ENCODE data around the gene UBE4A.

Gene UBE4A

DNA sequence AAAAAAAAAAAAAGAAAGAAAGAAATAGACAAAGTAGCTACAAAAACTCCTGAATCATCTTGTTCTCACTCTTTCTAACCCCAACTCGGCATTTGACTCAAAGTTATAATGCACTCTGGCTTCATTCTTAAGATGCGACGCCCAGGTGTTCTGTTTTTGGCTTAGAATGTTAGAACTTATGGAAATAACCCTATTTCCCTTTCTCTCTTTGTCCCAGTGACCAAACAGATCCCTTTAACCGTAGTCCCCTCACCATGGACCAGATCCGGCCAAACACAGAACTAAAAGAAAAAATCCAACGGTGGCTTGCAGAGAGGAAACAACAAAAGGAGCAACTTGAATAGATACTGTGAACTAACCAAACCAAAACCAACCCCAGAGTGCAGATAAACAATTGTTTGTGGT lies 36.7 kb downstream of the UBE4A start:
- no peak overlapping the region for H3K4me2 ChIP-seq (ENCODE audit: insufficient read depth, low read length)
- H3K4me1 ChIP-seq (ENCODE audit: insufficient read depth, low read length): peaks cover 13% of the 10 kb centered on the region
- no peaks in the 10 kb centered on the region for H3K9me3 ChIP-seq (ENCODE audit: insufficient read depth, low read length, severe bottlenecking)
- no peak for DNase-seq
- TF ChIP-seq EZH2 (IDR thresholded peaks at IDR 0.05; ENCODE audit: borderline replicate concordance, low read depth, low read length, severe bottlenecking): no peak
- TF ChIP-seq, protein P1, sequence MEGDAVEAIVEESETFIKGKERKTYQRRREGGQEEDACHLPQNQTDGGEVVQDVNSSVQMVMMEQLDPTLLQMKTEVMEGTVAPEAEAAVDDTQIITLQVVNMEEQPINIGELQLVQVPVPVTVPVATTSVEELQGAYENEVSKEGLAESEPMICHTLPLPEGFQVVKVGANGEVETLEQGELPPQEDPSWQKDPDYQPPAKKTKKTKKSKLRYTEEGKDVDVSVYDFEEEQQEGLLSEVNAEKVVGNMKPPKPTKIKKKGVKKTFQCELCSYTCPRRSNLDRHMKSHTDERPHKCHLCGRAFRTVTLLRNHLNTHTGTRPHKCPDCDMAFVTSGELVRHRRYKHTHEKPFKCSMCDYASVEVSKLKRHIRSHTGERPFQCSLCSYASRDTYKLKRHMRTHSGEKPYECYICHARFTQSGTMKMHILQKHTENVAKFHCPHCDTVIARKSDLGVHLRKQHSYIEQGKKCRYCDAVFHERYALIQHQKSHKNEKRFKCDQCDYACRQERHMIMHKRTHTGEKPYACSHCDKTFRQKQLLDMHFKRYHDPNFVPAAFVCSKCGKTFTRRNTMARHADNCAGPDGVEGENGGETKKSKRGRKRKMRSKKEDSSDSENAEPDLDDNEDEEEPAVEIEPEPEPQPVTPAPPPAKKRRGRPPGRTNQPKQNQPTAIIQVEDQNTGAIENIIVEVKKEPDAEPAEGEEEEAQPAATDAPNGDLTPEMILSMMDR (IDR thresholded peaks at IDR 0.05; ENCODE audit: borderline replicate concordance, extremely low read depth, low read length, poor library complexity, severe bottlenecking): no peak
- no peak overlapping the region for H2AFZ ChIP-seq (ENCODE audit: low read depth, low read length)
- peaks cover 65% of the 10 kb centered on the region for H3K36me3 ChIP-seq (ENCODE audit: insufficient read depth, low read length)
- no peak overlapping the region for H3K27ac ChIP-seq (ENCODE audit: low read length)
- peaks cover 6% of the 10 kb centered on the region for H3K79me2 ChIP-seq (ENCODE audit: insufficient read depth, low read length)
- H4K20me1 ChIP-seq (ENCODE audit: insufficient read depth, low read length): no peaks in the 10 kb centered on the region
- ATAC-seq (ENCODE audit: insufficient read depth, low read depth): no peak
- no peaks in the 10 kb centered on the region for H3K27me3 ChIP-seq (ENCODE audit: insufficient read depth, low read length, poor library complexity)
- H3K4me3 ChIP-seq (ENCODE audit: low read depth in 1 of 2, low read length in 2 of 2): no peak overlapping the region
- no peak overlapping the region for H3K9ac ChIP-seq (ENCODE audit: low read depth, low read length)

DNA sequence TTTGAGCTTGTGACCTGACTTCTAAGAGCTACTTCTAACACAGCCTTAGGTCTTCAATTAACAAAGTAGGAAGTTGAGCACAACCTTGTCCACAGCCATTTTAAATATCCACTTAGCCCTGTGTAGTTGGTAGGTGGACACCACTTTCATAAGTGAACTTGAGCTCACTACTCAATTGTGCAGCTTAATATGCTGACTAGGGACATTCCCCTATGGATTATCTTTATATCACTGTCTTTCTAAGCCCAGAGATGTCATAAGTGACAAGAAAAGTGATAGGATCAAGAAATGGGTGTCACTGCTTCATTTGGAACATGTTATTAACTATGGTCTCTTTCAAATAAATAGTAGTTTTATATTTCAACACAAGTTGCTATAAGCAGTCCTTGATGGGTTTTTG lies 38.0 kb downstream of the UBE4A start:
- H3K36me3 ChIP-seq (ENCODE audit: insufficient read depth, low read length): peaks cover 59% of the 10 kb centered on the region
- peaks cover 18% of the 10 kb centered on the region for H3K79me2 ChIP-seq (ENCODE audit: insufficient read depth, low read length)
- peaks cover 16% of the 10 kb centered on the region for H3K4me1 ChIP-seq (ENCODE audit: insufficient read depth, low read length)
- H4K20me1 ChIP-seq (ENCODE audit: insufficient read depth, low read length): peaks cover 10% of the 10 kb centered on the region
- H3K4me2 ChIP-seq (ENCODE audit: insufficient read depth, low read length): no peak overlapping the region
- no peak overlapping the region for H3K27ac ChIP-seq (ENCODE audit: low read length)
- ATAC-seq (ENCODE audit: insufficient read depth, low read depth) (no peak), DNase-seq (no peak)
- H2AFZ ChIP-seq (ENCODE audit: low read depth, low read length): no peak overlapping the region
- no peak overlapping the region for H3K4me3 ChIP-seq (ENCODE audit: low read depth in 1 of 2, low read length in 2 of 2)
- no peak for TF ChIP-seq EZH2 (IDR thresholded peaks at IDR 0.05; ENCODE audit: borderline replicate concordance, low read depth, low read length, severe bottlenecking)
- TF ChIP-seq, protein P1 (IDR thresholded peaks at IDR 0.05; ENCODE audit: borderline replicate concordance, extremely low read depth, low read length, poor library complexity, severe bottlenecking): no peak
- no peaks in the 10 kb centered on the region for H3K9me3 ChIP-seq (ENCODE audit: insufficient read depth, low read length, severe bottlenecking)
- no peak overlapping the region for H3K9ac ChIP-seq (ENCODE audit: low read depth, low read length)
- H3K27me3 ChIP-seq (ENCODE audit: insufficient read depth, low read length, poor library complexity): no peaks in the 10 kb centered on the region

DNA sequence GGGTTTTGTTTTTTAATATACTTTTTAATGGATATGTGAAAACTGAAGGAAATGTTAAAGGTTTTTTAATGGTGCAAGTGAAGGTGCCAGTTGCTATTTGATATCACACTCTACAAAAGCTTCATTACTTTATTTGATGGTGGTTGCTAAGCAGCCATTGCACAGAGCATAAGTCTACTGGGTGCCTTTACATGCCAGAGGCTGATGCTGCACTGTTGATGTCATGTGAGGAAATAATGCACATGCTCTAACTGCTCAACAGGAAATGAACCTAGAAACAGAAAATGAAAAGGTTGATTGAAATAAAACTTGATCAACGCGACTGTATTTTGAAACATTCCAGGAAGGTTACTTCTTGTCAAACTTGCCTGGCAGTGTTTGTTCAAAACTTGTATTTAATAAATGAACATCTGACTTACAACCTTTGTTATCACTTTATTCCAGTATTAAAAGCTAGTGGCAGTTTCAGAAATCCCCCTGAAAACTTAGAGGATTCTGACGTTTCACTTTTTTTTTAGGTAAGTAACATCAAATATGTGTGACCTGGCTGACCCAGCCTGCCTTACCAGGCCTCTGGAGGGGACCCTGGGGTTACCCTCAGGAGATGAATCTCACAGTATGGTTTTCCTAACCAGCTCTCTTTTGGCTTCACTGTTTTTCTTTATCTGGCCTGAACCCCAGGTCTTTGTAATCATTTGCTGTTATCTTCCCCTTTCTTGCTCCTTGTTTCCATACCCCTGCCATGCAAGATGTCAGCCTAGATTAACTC lies 39.6 kb downstream of the UBE4A start:
- H3K27ac ChIP-seq (ENCODE audit: low read length): 0 out of 2 replicates have a peak overlapping the region, but pooled peaks have one; percentile 23
- no peak for TF ChIP-seq EZH2 (IDR thresholded peaks at IDR 0.05; ENCODE audit: borderline replicate concordance, low read depth, low read length, severe bottlenecking)
- H3K36me3 ChIP-seq (ENCODE audit: insufficient read depth, low read length): peaks cover 48% of the 10 kb centered on the region
- DNase-seq (no peak), ATAC-seq (ENCODE audit: insufficient read depth, low read depth) (peak; percentile 18; the same call in 1 of the 3 replicates)
- peaks cover 32% of the 10 kb centered on the region for H3K4me1 ChIP-seq (ENCODE audit: insufficient read depth, low read length)
- peaks cover 19% of the 10 kb centered on the region for H4K20me1 ChIP-seq (ENCODE audit: insufficient read depth, low read length)
- no peaks in the 10 kb centered on the region for H3K27me3 ChIP-seq (ENCODE audit: insufficient read depth, low read length, poor library complexity)
- H3K79me2 ChIP-seq (ENCODE audit: insufficient read depth, low read length): peaks cover 33% of the 10 kb centered on the region
- H3K9me3 ChIP-seq (ENCODE audit: insufficient read depth, low read length, severe bottlenecking): no peaks in the 10 kb centered on the region
- H3K4me3 ChIP-seq (ENCODE audit: low read depth in 1 of 2, low read length in 2 of 2): no peak overlapping the region
- no peak overlapping the region for H3K4me2 ChIP-seq (ENCODE audit: insufficient read depth, low read length)
- H2AFZ ChIP-seq (ENCODE audit: low read depth, low read length): no peak overlapping the region
- H3K9ac ChIP-seq (ENCODE audit: low read depth, low read length): no peak overlapping the region

DNA sequence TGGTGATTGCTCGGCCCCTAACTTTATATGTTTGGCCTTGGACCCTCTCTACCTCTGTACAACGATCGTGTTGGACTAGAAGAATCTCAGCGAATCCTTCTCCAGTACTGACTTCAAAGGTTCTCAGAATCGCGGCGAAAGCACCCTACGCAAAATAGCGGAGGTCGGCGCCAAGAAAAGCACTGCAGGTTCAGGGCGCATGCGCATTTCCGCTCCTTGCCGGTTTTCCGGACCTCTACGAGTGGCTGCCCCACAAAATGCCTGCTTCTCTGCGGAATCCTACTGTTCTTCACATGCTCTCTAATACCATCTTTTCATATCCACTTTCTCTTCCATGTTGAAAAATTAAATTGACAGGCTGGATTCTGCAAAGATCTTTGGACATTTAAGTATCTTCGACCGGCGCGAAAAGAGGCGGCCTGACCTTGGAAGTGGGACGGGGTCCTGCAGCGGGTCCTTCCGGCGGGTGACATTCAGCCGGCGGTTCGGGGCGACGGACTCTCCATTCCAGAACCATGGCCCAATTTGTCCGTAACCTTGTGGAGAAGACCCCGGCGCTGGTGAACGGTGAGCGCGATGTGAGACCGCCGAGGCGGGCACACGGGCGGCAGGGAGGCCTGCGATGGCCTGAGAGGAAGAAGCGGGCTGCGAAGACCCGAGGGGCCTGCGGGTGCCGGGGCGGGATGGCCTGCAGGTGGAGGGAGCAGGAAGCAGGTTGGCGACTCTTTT lies 41.9 kb downstream of the UBE4A start, which contains the start of gene ATP5MG:
ATP5MG (plus strand) TSS at position 456 of the 729 bp plus-strand sequence; CDS start at position 516, 60 bp downstream.
- H3K4me3 ChIP-seq (ENCODE audit: low read depth in 1 of 2, low read length in 2 of 2): peak within 1 kb of the TSS; percentile 82 to 83
- peaks cover 56% of the 10 kb centered on the region for H3K79me2 ChIP-seq (ENCODE audit: insufficient read depth, low read length)
- H3K4me1 ChIP-seq (ENCODE audit: insufficient read depth, low read length): peaks cover 52% of the 10 kb centered on the region
- H2AFZ ChIP-seq (ENCODE audit: low read depth, low read length): peak within 1 kb of the TSS; percentile 92
- peak within 1 kb of the TSS; percentile 84 for H3K9ac ChIP-seq (ENCODE audit: low read depth, low read length)
- TF ChIP-seq EZH2 (IDR thresholded peaks at IDR 0.05; ENCODE audit: borderline replicate concordance, low read depth, low read length, severe bottlenecking): no peak
- TF ChIP-seq, protein P1 (IDR thresholded peaks at IDR 0.05; ENCODE audit: borderline replicate concordance, extremely low read depth, low read length, poor library complexity, severe bottlenecking): no peak
- peaks cover 41% of the 10 kb centered on the region for H4K20me1 ChIP-seq (ENCODE audit: insufficient read depth, low read length)
- peaks cover 49% of the 10 kb centered on the region for H3K36me3 ChIP-seq (ENCODE audit: insufficient read depth, low read length)
- DNase-seq (peak; percentile 93), ATAC-seq (ENCODE audit: insufficient read depth, low read depth) (peak; percentile 82)
- H3K4me2 ChIP-seq (ENCODE audit: insufficient read depth, low read length): peak within 1 kb of the TSS; percentile 97
- H3K27ac ChIP-seq (ENCODE audit: low read length): peak within 1 kb of the TSS; percentile 99
- H3K9me3 ChIP-seq (ENCODE audit: insufficient read depth, low read length, severe bottlenecking): no peaks in the 10 kb centered on the region
- H3K27me3 ChIP-seq (ENCODE audit: insufficient read depth, low read length, poor library complexity): no peaks in the 10 kb centered on the region

All from DND-41 (cell line).